HEK293 (cell line): Measurements from ENCODE around the gene HABP4.

Experiments
- ELK4 ChIP-seq: IDR thresholded peaks from 2 replicates; pipeline ENCODE4 v1.6.1; 2011; ENCODE audit warnings: mild to moderate bottlenecking, low read depth, low read length, borderline replicate concordance
- GLI4 ChIP-seq: fragments of 450-650 bp; formaldehyde crosslinking; IDR thresholded peaks from 2 replicates; pipeline ENCODE4 v1.5.1; 2016; ENCODE audit warnings: missing biosample characterization, missing genetic modification characterization
- HOXC10 ChIP-seq: sonication (generic); formaldehyde crosslinking; IDR thresholded peaks from 2 replicates; pipeline ENCODE4 v1.8.1; 2023; ENCODE audit warnings: mild to moderate bottlenecking, missing genetic modification reagents
- ZBTB1 ChIP-seq: fragments of 450-650 bp; formaldehyde crosslinking; IDR thresholded peaks from 2 replicates; pipeline ENCODE4 v1.5.1; 2016; ENCODE audit warnings: missing biosample characterization, missing genetic modification characterization
- ZBTB11 ChIP-seq: fragments of 450-650 bp; formaldehyde crosslinking; conservative IDR thresholded peaks from 2 replicates; pipeline ENCODE4 v1.5.1; 2016; ENCODE audit warnings: low read depth, missing biosample characterization, missing genetic modification characterization
- ZBTB21 ChIP-seq: fragments of 450-650 bp; formaldehyde crosslinking; IDR thresholded peaks from 2 replicates; pipeline ENCODE4 v1.5.1; 2017; ENCODE audit warnings: missing biosample characterization, missing genetic modification characterization
- ZNF404 ChIP-seq: fragments of 450-650 bp; formaldehyde crosslinking; IDR thresholded peaks from 2 replicates; pipeline ENCODE4 v1.5.1; 2017; ENCODE audit warnings: missing biosample characterization, missing genetic modification characterization
- TF ChIP-seq, protein P1 (sequence below): fragments of 450-650 bp; formaldehyde crosslinking; IDR thresholded peaks from 2 replicates; pipeline ENCODE4 v1.5.1; 2016; ENCODE audit warnings: missing biosample characterization, missing genetic modification characterization
- TF ChIP-seq, protein P2 (sequence below): fragments of 450-650 bp; formaldehyde crosslinking; IDR thresholded peaks from 2 replicates; pipeline ENCODE4 v1.5.1; 2016; ENCODE audit warnings: missing biosample characterization, missing genetic modification characterization
- TF ChIP-seq, protein P3 (sequence below): fragments of 450-650 bp; formaldehyde crosslinking; IDR thresholded peaks from 2 replicates; pipeline ENCODE4 v1.5.1; 2017; ENCODE audit warnings: missing biosample characterization, missing genetic modification characterization

- TF ChIP-seq, protein P1, sequence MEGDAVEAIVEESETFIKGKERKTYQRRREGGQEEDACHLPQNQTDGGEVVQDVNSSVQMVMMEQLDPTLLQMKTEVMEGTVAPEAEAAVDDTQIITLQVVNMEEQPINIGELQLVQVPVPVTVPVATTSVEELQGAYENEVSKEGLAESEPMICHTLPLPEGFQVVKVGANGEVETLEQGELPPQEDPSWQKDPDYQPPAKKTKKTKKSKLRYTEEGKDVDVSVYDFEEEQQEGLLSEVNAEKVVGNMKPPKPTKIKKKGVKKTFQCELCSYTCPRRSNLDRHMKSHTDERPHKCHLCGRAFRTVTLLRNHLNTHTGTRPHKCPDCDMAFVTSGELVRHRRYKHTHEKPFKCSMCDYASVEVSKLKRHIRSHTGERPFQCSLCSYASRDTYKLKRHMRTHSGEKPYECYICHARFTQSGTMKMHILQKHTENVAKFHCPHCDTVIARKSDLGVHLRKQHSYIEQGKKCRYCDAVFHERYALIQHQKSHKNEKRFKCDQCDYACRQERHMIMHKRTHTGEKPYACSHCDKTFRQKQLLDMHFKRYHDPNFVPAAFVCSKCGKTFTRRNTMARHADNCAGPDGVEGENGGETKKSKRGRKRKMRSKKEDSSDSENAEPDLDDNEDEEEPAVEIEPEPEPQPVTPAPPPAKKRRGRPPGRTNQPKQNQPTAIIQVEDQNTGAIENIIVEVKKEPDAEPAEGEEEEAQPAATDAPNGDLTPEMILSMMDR (tag by site-specific recombination) = no peak
- no peak for TF ChIP-seq HOXC10 (CRISPR knock-in tag)
- no peak for TF ChIP-seq ELK4
- no peak for TF ChIP-seq ZNF404 (tag by site-specific recombination)
- TF ChIP-seq, protein P2, sequence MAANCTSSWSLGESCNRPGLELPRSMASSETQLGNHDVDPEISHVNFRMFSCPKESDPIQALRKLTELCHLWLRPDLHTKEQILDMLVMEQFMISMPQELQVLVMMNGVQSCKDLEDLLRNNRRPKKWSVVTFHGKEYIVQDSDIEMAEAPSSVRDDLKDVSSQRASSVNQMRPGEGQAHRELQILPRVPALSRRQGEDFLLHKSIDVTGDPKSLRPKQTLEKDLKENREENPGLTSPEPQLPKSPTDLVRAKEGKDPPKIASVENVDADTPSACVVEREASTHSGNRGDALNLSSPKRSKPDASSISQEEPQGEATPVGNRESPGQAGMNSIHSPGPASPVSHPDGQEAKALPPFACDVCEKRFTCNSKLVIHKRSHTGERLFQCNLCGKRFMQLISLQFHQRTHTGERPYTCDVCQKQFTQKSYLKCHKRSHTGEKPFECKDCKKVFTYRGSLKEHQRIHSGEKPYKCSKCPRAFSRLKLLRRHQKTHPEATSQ (tag by site-specific recombination) = 0 out of 2 replicates have a peak, but pooled peaks have one; percentile 43
- TF ChIP-seq, protein P3, sequence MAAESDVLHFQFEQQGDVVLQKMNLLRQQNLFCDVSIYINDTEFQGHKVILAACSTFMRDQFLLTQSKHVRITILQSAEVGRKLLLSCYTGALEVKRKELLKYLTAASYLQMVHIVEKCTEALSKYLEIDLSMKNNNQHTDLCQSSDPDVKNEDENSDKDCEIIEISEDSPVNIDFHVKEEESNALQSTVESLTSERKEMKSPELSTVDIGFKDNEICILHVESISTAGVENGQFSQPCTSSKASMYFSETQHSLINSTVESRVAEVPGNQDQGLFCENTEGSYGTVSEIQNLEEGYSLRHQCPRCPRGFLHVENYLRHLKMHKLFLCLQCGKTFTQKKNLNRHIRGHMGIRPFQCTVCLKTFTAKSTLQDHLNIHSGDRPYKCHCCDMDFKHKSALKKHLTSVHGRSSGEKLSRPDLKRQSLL (tag by site-specific recombination) = no peak
- no peak for TF ChIP-seq ZBTB1 (tag by site-specific recombination)
- TF ChIP-seq GLI4 = no peak
- no peak for TF ChIP-seq ZBTB11 (tag by site-specific recombination)
- no peak for TF ChIP-seq ZBTB21
Measured at GRCh38 chr9:96417051-96417586, 32.9 kb upstream of the HABP4 start.
